ENCODE data around the gene D2HGDH. TPM values are rescaled to one million over a fixed set of nuclear protein-coding genes. Genes with fewer than 3 reads are reported as not detected.

D2HGDH gene
- total RNA-seq, 1 experiment from 2014 or later = 30.7 TPM

GRCh38 chr2:241724259-241724974, 10.0 kb upstream of the D2HGDH start:
- peaks cover 47% of the 10 kb centered on the region for H3K36me3 ChIP-seq (ENCODE audit: insufficient read depth, low read length, poor library complexity, severe bottlenecking)
- no peaks in the 10 kb centered on the region for H3K27me3 ChIP-seq (replicated peaks; ENCODE audit: insufficient read depth, low read depth, low read length, poor library complexity)
- TF ChIP-seq EZH2 (IDR thresholded peaks at IDR 0.05; ENCODE audit: borderline replicate concordance, low read depth, low read length, poor library complexity, severe bottlenecking) (no peak), CTCF (conservative IDR thresholded peaks at IDR 0.05; ENCODE audit: low read depth, low read length) (peak; percentile 45)
- intact Hi-C loops (cut with micrococcal nuclease; ENCODE audit: unreplicated experiment) = no loop called here
- ChIA-PET CTCF (no interaction called here), POLR2A (ENCODE audit: low non-redundant PET) (no interaction called here)
- BruUV-seq (replicated peaks) = no TSS peak
- DNase-seq (ENCODE audit: low spot score) = peak; percentile 27
- H3K4me1 ChIP-seq (ENCODE audit: insufficient read depth, low read length, poor library complexity, severe bottlenecking) = no peaks in the 10 kb centered on the region
- no peak overlapping the region for H3K27ac ChIP-seq (ENCODE audit: low read depth, low read length, poor library complexity, severe bottlenecking)
- peaks cover 13% of the 10 kb centered on the region for H3K9me3 ChIP-seq (ENCODE audit: low read depth, low read length, poor library complexity, severe bottlenecking)
- no peak overlapping the region for H3K4me3 ChIP-seq (ENCODE audit: low read depth, low read length, poor library complexity, severe bottlenecking)

DNA sequence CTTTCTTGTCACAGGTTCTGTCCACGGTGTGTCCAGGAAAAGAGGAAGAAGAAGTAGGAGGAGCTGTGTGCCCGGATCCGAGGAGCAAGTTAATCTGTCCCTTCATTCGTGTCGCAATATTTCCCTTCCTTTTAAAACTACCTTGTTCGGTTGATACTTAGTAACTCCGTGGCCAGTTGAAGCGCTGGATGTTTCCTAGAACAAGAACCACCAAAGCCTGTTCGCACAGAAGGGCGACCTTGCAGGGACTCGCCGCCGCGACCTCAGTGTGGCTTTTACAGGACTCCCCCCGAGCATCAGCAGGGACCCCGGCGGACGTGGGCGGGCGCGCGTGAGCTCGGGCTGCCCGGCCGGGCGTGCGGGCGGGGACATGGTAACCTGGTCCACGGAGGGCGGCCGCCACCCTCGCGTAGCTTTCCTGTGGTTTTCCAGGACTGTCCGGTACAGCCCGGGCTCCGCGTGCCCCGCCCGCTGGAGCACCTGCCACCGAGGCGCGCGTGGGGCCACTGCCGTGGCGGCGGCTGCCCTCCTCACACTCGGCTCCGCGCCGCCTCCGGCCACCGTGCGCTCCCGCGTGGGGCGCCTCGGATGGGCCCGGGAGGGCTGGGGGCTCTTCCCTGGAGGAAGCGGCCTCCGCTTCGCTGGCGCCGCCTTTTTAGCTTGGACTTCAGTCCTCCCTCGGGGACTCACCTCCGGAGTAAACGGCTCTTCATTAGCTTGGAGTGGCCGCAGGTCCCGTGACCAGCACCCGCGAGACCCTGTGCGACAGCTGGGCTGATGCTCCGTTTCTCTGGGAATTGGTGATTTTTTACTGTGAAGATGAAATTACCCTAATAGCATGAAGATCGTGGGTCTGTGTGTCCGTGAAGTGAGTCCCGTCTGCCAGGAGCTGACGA, 9.2 kb upstream of the D2HGDH start:
- peaks cover 13% of the 10 kb centered on the region for H3K9me3 ChIP-seq (ENCODE audit: low read depth, low read length, poor library complexity, severe bottlenecking)
- no peak overlapping the region for H3K27ac ChIP-seq (ENCODE audit: low read depth, low read length, poor library complexity, severe bottlenecking)
- TF ChIP-seq CTCF (conservative IDR thresholded peaks at IDR 0.05; ENCODE audit: low read depth, low read length) = no peak
- TF ChIP-seq EZH2 (IDR thresholded peaks at IDR 0.05; ENCODE audit: borderline replicate concordance, low read depth, low read length, poor library complexity, severe bottlenecking) = no peak
- CTCF ChIA-PET = no interaction called here
- peaks cover 39% of the 10 kb centered on the region for H3K36me3 ChIP-seq (ENCODE audit: insufficient read depth, low read length, poor library complexity, severe bottlenecking)
- no peak for DNase-seq (ENCODE audit: low spot score)
- intact Hi-C loops (cut with micrococcal nuclease; ENCODE audit: unreplicated experiment) = no loop called here
- no peaks in the 10 kb centered on the region for H3K4me1 ChIP-seq (ENCODE audit: insufficient read depth, low read length, poor library complexity, severe bottlenecking)
- no peaks in the 10 kb centered on the region for H3K27me3 ChIP-seq (replicated peaks; ENCODE audit: insufficient read depth, low read depth, low read length, poor library complexity)
- no TSS peak for BruUV-seq (replicated peaks)
- POLR2A ChIA-PET (ENCODE audit: low non-redundant PET) = no interaction called here
- no peak overlapping the region for H3K4me3 ChIP-seq (ENCODE audit: low read depth, low read length, poor library complexity, severe bottlenecking)

DNA sequence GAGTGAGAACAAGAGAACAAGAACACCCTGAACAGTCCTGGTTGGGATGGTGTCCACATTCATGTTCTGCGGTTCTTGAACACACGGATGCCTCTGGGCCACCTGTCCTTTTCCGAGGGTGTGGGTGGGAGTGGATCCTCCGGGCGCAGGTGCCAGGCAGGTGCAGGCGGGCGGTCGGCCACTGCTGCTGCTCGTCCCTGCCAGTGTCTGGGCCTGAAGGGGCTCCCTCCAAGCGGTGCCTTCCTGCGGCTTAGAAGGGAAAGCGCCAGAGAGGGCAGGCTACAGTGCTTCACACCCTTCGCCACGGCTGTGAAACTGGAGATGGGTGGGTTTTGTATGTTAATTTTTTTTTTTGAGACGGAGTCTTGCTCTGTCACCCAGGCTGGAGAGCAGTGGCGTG, 8.0 kb upstream of the D2HGDH start:
- no peak overlapping the region for H3K27ac ChIP-seq (ENCODE audit: low read depth, low read length, poor library complexity, severe bottlenecking)
- peaks cover 27% of the 10 kb centered on the region for H3K36me3 ChIP-seq (ENCODE audit: insufficient read depth, low read length, poor library complexity, severe bottlenecking)
- peaks cover 13% of the 10 kb centered on the region for H3K9me3 ChIP-seq (ENCODE audit: low read depth, low read length, poor library complexity, severe bottlenecking)
- no peak overlapping the region for H3K4me3 ChIP-seq (ENCODE audit: low read depth, low read length, poor library complexity, severe bottlenecking)
- H3K4me1 ChIP-seq (ENCODE audit: insufficient read depth, low read length, poor library complexity, severe bottlenecking) = peaks cover 5% of the 10 kb centered on the region
- POLR2A ChIA-PET (ENCODE audit: low non-redundant PET) = no interaction called here
- intact Hi-C loops (cut with micrococcal nuclease; ENCODE audit: unreplicated experiment) = no loop called here
- no peaks in the 10 kb centered on the region for H3K27me3 ChIP-seq (replicated peaks; ENCODE audit: insufficient read depth, low read depth, low read length, poor library complexity)
- CTCF ChIA-PET = no interaction called here
- no TSS peak for BruUV-seq (replicated peaks)
- DNase-seq (ENCODE audit: low spot score) = no peak
- TF ChIP-seq CTCF (conservative IDR thresholded peaks at IDR 0.05; ENCODE audit: low read depth, low read length) (no peak), EZH2 (IDR thresholded peaks at IDR 0.05; ENCODE audit: borderline replicate concordance, low read depth, low read length, poor library complexity, severe bottlenecking) (no peak)
